Testis (tissue), 3 donors: ENCODE measurements around the gene C5orf52. TPM values are rescaled to one million over a fixed set of nuclear protein-coding genes. Genes with fewer than 3 reads are reported as not detected.

Source experiments
- DNase-seq: peaks from one replicate; pipeline ENCODE4 v3.0.0-alpha.2; 2019
- H3K27ac ChIP-seq, 2 donors: fragments of 200-600 bp; sonication (generic); one replicate each; pipeline ENCODE4 v1.5.1; 2019
- H3K27me3 ChIP-seq: fragments of 200-600 bp; sonication (generic); one replicate; pipeline ENCODE4 v1.5.1; 2019
- H3K36me3 ChIP-seq: fragments of 200-600 bp; sonication (generic); one replicate; pipeline ENCODE4 v1.5.1; 2017; ENCODE audit warnings: low read depth; ENCODE audit errors: missing control alignments
- H3K4me1 ChIP-seq: fragments of 200-600 bp; sonication (generic); one replicate; pipeline ENCODE4 v1.5.1; 2019
- H3K4me3 ChIP-seq, 2 donors: fragments of 200-600 bp; sonication (generic); one replicate each; pipeline ENCODE4 v1.5.1; 2017 to 2019
- H3K9me3 ChIP-seq: fragments of 200-600 bp; sonication (generic); one replicate; pipeline ENCODE4 v1.5.1; 2017
- CTCF ChIP-seq, 3 experiments: fragments of 450-650 bp in 2 of 3; fragments of 200-600 bp in 1 of 3; sonication (generic) in 1 of 3; IDR thresholded peaks; one replicate each; pipeline ENCODE4 v1.5.1; 2016 to 2019; ENCODE audit warnings: antibody characterized with exemption in 3 of 3, mild to moderate bottlenecking in 2 of 3, moderate library complexity in 1 of 3
- POLR2A ChIP-seq: fragments of 450-650 bp; IDR thresholded peaks from one replicate; pipeline ENCODE4 v1.6.1; 2017; ENCODE audit warnings: antibody characterized with exemption, mild to moderate bottlenecking, moderate library complexity
- WGBS, 2 donors: methylation state at CpG; one replicate each; pipeline ENCODE4 v1.1.5; 2018; 5-methylcytosine and 5-hydroxymethylcytosine counted together
- intact Hi-C: fragments of 100-400 bp; cut with DNase I; formaldehyde crosslinking; loops from one replicate; pipeline ENCODE4 v1.15.1; 2023; ENCODE audit warnings: low total_unique reads
- polyA plus RNA-seq: library from polyadenylated mRNA; stranded (reverse); fragments of 350-450 nt; fragmentation: Illumina TruSeq; extraction: RNeasy Lipid Tissue Mini Kit (QIAGEN cat#74804); gene quantifications from one replicate; pipeline ENCODE4 v1.2.3, GENCODE V29; 2014; ENCODE audit warnings: low read depth, low replicate concordance; ENCODE audit not compliant: insufficient read depth
- total RNA-seq, 2 donors: library from RNA; depleted of rRNA; stranded (reverse); fragments of >200 nt; gene quantifications; one replicate each; pipeline ENCODE4 v1.2.3, GENCODE V29; 2016

Gene C5orf52
- total and polyA plus RNA-seq, 3 donors from 2014 or later = 13.9 to 62.0 (median 35.0) TPM

- H3K9me3 ChIP-seq = no peaks in the 10 kb centered on the region
- no peak for DNase-seq
These were observed 11.3 kb upstream of the C5orf52 start for GRCh38 chr5:157659868-157660660.

GRCh38 chr5:157665467-157666070 is 5.8 kb upstream of the C5orf52 start:
- no peak for TF ChIP-seq POLR2A
- H3K27me3 ChIP-seq = no peaks in the 10 kb centered on the region
- 81 to 92% methylated on average over 2 of the region's 2 CpGs for WGBS, 2 donors
- intact Hi-C loops = no loop called here
- no peak overlapping the region for H3K27ac ChIP-seq
- H3K36me3 ChIP-seq = no peaks in the 10 kb centered on the region
- H3K9me3 ChIP-seq = no peaks in the 10 kb centered on the region
- no peak for DNase-seq
- no peak overlapping the region for H3K4me3 ChIP-seq
- H3K4me1 ChIP-seq = peaks cover 4% of the 10 kb centered on the region

More at GRCh38 chr5:157659868-157660660, 11.3 kb upstream of the C5orf52 start:
- Histone ChIP-seq H3K27ac (no peak overlapping the region), H3K4me3 (no peak overlapping the region), H3K4me1 (no peaks in the 10 kb centered on the region), H3K36me3 (no peaks in the 10 kb centered on the region), H3K27me3 (no peaks in the 10 kb centered on the region)
- WGBS, 2 donors = 84 to 90% methylated on average over 8 of the region's 8 CpGs
- TF ChIP-seq CTCF (IDR thresholded peaks at IDR 0.05) (no peak), POLR2A (no peak)
- intact Hi-C loops = no loop called here

GRCh38 chr5:157668356-157668755 is 3.0 kb upstream of the C5orf52 start:
- no peak for DNase-seq
- H3K36me3 ChIP-seq = no peaks in the 10 kb centered on the region
- peaks cover 4% of the 10 kb centered on the region for H3K4me1 ChIP-seq
- intact Hi-C loops = no loop called here
- H3K9me3 ChIP-seq = no peaks in the 10 kb centered on the region
- TF ChIP-seq CTCF (IDR thresholded peaks at IDR 0.05) (no peak), POLR2A (no peak)
- WGBS, 2 donors = 88 to 90% methylated on average over 1 of the region's 1 CpG
- no peak overlapping the region for H3K4me3 ChIP-seq
- H3K27ac ChIP-seq = no peak overlapping the region
- H3K27me3 ChIP-seq = no peaks in the 10 kb centered on the region

GRCh38 chr5:157669701-157670097 is 1.6 kb upstream of the C5orf52 start:
- H3K27me3 ChIP-seq = no peaks in the 10 kb centered on the region
- intact Hi-C loops = no loop called here
- WGBS, 2 donors = 82 to 85% methylated on average over 5 to 6 of the region's 6 CpGs

More at GRCh38 chr5:157669701-157670097, 1.6 kb upstream of the C5orf52 start:
- H3K4me3 ChIP-seq = no peak overlapping the region
- H3K9me3 ChIP-seq = no peaks in the 10 kb centered on the region
- TF ChIP-seq POLR2A (no peak), CTCF (IDR thresholded peaks at IDR 0.05) (no peak)
- no peak overlapping the region for H3K27ac ChIP-seq
- H3K4me1 ChIP-seq = peaks cover 4% of the 10 kb centered on the region
- no peak for DNase-seq
- H3K36me3 ChIP-seq = no peaks in the 10 kb centered on the region
